GM12878 (cell line): Measurements from ENCODE around the gene HERPUD2. TPM values are rescaled to one million over a fixed set of nuclear protein-coding genes. Genes with fewer than 3 reads are reported as not detected.

Experiments
- ATF3 ChIP-seq: IDR thresholded peaks from 2 replicates; pipeline ENCODE4 v1.6.1; 2011; ENCODE audit warnings: low read depth, mild to moderate bottlenecking, low read length, moderate library complexity, borderline replicate concordance; ENCODE audit errors: extremely low read depth
- BMI1 ChIP-seq: fragments of 450-650 bp; IDR thresholded peaks from 2 replicates; pipeline ENCODE4 v1.6.1; 2016; ENCODE audit warnings: mild to moderate bottlenecking, moderate library complexity, borderline replicate concordance
- CBX5 ChIP-seq: sonication (generic); IDR thresholded peaks from 2 replicates; pipeline ENCODE4 v1.6.1; 2016; ENCODE audit warnings: low read depth, moderate library complexity, mild to moderate bottlenecking, inconsistent platforms
- EP300 ChIP-seq, 2 experiments: fragments of 150-350 bp in 1 of 2; IDR thresholded peaks; 2 replicates each; pipeline ENCODE4 v1.6.1; 2011 to 2012; ENCODE audit warnings: low read depth in 2 of 2, low read length in 2 of 2, borderline replicate concordance in 1 of 2, improper control_type of control experiment in 1 of 2, inconsistent platforms in 1 of 2; ENCODE audit not compliant: control insufficient read depth in 1 of 2
- HDGF ChIP-seq: fragments of 450-650 bp; IDR thresholded peaks from 2 replicates; pipeline ENCODE4 v1.6.1; 2016; ENCODE audit warnings: antibody characterized with exemption
- JUNB ChIP-seq: IDR thresholded peaks from 2 replicates; pipeline ENCODE4 v1.6.1; 2016; ENCODE audit warnings: antibody characterized with exemption, mild to moderate bottlenecking
- NR2C2 ChIP-seq: IDR thresholded peaks from 2 replicates; pipeline ENCODE4 v1.6.1; 2011; ENCODE audit warnings: borderline replicate concordance, low read depth; ENCODE audit not compliant: control insufficient read depth, insufficient read length
- NRF1 ChIP-seq: conservative IDR thresholded peaks from 2 replicates; pipeline ENCODE4 v1.6.1; 2011; ENCODE audit warnings: mild to moderate bottlenecking, low read depth, low read length, improper control_type of control experiment
- RB1 ChIP-seq: fragments of 450-650 bp; formaldehyde crosslinking; IDR thresholded peaks from 2 replicates; pipeline ENCODE4 v1.6.1; 2017; ENCODE audit warnings: mild to moderate bottlenecking, borderline replicate concordance
- SIX5 ChIP-seq: IDR thresholded peaks from 2 replicates; pipeline ENCODE4 v1.6.1; 2011; ENCODE audit warnings: mild to moderate bottlenecking, low read depth, low read length, moderate library complexity; ENCODE audit not compliant: severe bottlenecking
- SMAD1 ChIP-seq: fragments of 450-650 bp; IDR thresholded peaks from 2 replicates; pipeline ENCODE4 v1.6.1; 2018; ENCODE audit warnings: mild to moderate bottlenecking, low read depth; ENCODE audit not compliant: partially characterized antibody
- SREBF1 ChIP-seq: IDR thresholded peaks from 2 replicates; pipeline ENCODE4 v1.6.1; 2012; ENCODE audit warnings: mild to moderate bottlenecking, low read length
- TAF1 ChIP-seq: IDR thresholded peaks from 2 replicates; pipeline ENCODE4 v1.6.1; 2011; ENCODE audit warnings: mild to moderate bottlenecking, low read depth, low read length, borderline replicate concordance
- WRNIP1 ChIP-seq: IDR thresholded peaks from 2 replicates; pipeline ENCODE4 v1.6.1; 2011; ENCODE audit warnings: low read depth, low read length, improper control_type of control experiment, borderline replicate concordance
- ZSCAN29 ChIP-seq: fragments of 450-650 bp; IDR thresholded peaks from 2 replicates; pipeline ENCODE4 v1.6.1; 2017; ENCODE audit warnings: mild to moderate bottlenecking, moderate library complexity
- polyA plus RNA-seq, 11 experiments: library from polyadenylated mRNA; depleted of rRNA in 4 of 11; unstranded in 6 of 11; stranded (reverse) in 5 of 11; fragments of >200 nt; fragmentation: Nextera tagmentation in 4 of 11; fragmentation: Illumina TruSeq in 1 of 11; extraction: Ambion mirVana in 4 of 11; extraction: Trizol in 1 of 11; gene quantifications; 1 replicate in 1 of 11; 2 replicates in 10 of 11; pipeline versions ENCODE4 v1.2.1 to v1.2.3, GENCODE V29; 2011 to 2016; ENCODE audit warnings: inconsistent platforms in 2 of 11, missing spikeins in 2 of 11, low read depth in 1 of 11
- total RNA-seq, 4 experiments: library from RNA; depleted of rRNA in 3 of 4; stranded (reverse); fragments of >200 nt in 3 of 4; fragmentation: Illumina TruSeq in 1 of 4; extraction: Trizol in 1 of 4; gene quantifications; 2 replicates each; pipeline versions ENCODE4 v1.2.1 to v1.2.3, GENCODE V29; 2013 to 2021
- TF ChIP-seq, protein P1 (sequence below): fragments of 450-650 bp; IDR thresholded peaks from 2 replicates; pipeline ENCODE4 v1.6.1; 2016; ENCODE audit warnings: mild to moderate bottlenecking, moderate library complexity, borderline replicate concordance
- TF ChIP-seq, protein P2 (sequence below): fragments of 450-650 bp; formaldehyde crosslinking; IDR thresholded peaks from 2 replicates; pipeline ENCODE4 v1.4.0; 2020; ENCODE audit warnings: mild to moderate bottlenecking, moderate library complexity
- TF ChIP-seq, protein P3 (sequence below), 3 experiments: IDR thresholded peaks in 2 of 3; conservative IDR thresholded peaks in 1 of 3; 2 replicates each; pipeline ENCODE4 v1.5.1; 2011; ENCODE audit warnings: low read depth in 3 of 3, low read length in 3 of 3, mild to moderate bottlenecking in 3 of 3, control low read depth in 2 of 3, moderate library complexity in 2 of 3, inconsistent platforms in 1 of 3, mixed read lengths in 1 of 3; ENCODE audit not compliant: control insufficient read depth in 2 of 3, insufficient read depth in 1 of 3; ENCODE audit errors: extremely low read depth in 1 of 3
- TF ChIP-seq, protein P4 (sequence below): IDR thresholded peaks from 2 replicates; pipeline ENCODE4 v1.6.1; 2012; ENCODE audit warnings: low read depth, low read length, improper control_type of control experiment

Gene HERPUD2
- total and polyA plus RNA-seq, 10 of the 15 experiments (the other 5 are each of a cell fraction or from before 2014, with no cell fraction given) = 4.7 to 69.6 (median 13.9) TPM

GRCh38 chr7:35727571-35727970 is 32.6 kb upstream of the HERPUD2 start (continued):
- TF ChIP-seq, protein P1, sequence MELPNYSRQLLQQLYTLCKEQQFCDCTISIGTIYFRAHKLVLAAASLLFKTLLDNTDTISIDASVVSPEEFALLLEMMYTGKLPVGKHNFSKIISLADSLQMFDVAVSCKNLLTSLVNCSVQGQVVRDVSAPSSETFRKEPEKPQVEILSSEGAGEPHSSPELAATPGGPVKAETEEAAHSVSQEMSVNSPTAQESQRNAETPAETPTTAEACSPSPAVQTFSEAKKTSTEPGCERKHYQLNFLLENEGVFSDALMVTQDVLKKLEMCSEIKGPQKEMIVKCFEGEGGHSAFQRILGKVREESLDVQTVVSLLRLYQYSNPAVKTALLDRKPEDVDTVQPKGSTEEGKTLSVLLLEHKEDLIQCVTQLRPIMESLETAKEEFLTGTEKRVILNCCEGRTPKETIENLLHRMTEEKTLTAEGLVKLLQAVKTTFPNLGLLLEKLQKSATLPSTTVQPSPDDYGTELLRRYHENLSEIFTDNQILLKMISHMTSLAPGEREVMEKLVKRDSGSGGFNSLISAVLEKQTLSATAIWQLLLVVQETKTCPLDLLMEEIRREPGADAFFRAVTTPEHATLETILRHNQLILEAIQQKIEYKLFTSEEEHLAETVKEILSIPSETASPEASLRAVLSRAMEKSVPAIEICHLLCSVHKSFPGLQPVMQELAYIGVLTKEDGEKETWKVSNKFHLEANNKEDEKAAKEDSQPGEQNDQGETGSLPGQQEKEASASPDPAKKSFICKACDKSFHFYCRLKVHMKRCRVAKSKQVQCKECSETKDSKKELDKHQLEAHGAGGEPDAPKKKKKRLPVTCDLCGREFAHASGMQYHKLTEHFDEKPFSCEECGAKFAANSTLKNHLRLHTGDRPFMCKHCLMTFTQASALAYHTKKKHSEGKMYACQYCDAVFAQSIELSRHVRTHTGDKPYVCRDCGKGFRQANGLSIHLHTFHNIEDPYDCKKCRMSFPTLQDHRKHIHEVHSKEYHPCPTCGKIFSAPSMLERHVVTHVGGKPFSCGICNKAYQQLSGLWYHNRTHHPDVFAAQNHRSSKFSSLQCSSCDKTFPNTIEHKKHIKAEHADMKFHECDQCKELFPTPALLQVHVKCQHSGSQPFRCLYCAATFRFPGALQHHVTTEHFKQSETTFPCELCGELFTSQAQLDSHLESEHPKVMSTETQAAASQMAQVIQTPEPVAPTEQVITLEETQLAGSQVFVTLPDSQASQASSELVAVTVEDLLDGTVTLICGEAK = no peak
- TF ChIP-seq EP300 (IDR thresholded peaks at IDR 0.05; ENCODE audit: borderline replicate concordance in 1 of 2, control insufficient read depth in 1 of 2, low read depth in 2 of 2, low read length in 2 of 2) (peak in 1 of 2 experiments; percentile 48; a peak in 1 of 4 replicates), TAF1 (0 out of 2 replicates have a peak, but pooled peaks have one; percentile 5), CBX5 (no peak), ATF3 (no peak), BMI1 (no peak), RB1 (no peak), JUNB (peak; percentile 66), NRF1 (no peak), HDGF (0 out of 2 replicates have a peak, but pooled peaks have one; percentile 58), SIX5 (no peak), WRNIP1 (no peak), SMAD1 (peak; percentile 18), ZSCAN29 (no peak), NR2C2 (no peak), SREBF1 (no peak)
- TF ChIP-seq, protein P2, sequence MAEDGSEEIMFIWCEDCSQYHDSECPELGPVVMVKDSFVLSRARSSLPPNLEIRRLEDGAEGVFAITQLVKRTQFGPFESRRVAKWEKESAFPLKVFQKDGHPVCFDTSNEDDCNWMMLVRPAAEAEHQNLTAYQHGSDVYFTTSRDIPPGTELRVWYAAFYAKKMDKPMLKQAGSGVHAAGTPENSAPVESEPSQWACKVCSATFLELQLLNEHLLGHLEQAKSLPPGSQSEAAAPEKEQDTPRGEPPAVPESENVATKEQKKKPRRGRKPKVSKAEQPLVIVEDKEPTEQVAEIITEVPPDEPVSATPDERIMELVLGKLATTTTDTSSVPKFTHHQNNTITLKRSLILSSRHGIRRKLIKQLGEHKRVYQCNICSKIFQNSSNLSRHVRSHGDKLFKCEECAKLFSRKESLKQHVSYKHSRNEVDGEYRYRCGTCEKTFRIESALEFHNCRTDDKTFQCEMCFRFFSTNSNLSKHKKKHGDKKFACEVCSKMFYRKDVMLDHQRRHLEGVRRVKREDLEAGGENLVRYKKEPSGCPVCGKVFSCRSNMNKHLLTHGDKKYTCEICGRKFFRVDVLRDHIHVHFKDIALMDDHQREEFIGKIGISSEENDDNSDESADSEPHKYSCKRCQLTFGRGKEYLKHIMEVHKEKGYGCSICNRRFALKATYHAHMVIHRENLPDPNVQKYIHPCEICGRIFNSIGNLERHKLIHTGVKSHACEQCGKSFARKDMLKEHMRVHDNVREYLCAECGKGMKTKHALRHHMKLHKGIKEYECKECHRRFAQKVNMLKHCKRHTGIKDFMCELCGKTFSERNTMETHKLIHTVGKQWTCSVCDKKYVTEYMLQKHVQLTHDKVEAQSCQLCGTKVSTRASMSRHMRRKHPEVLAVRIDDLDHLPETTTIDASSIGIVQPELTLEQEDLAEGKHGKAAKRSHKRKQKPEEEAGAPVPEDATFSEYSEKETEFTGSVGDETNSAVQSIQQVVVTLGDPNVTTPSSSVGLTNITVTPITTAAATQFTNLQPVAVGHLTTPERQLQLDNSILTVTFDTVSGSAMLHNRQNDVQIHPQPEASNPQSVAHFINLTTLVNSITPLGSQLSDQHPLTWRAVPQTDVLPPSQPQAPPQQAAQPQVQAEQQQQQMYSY = no peak
- TF ChIP-seq, protein P3, sequence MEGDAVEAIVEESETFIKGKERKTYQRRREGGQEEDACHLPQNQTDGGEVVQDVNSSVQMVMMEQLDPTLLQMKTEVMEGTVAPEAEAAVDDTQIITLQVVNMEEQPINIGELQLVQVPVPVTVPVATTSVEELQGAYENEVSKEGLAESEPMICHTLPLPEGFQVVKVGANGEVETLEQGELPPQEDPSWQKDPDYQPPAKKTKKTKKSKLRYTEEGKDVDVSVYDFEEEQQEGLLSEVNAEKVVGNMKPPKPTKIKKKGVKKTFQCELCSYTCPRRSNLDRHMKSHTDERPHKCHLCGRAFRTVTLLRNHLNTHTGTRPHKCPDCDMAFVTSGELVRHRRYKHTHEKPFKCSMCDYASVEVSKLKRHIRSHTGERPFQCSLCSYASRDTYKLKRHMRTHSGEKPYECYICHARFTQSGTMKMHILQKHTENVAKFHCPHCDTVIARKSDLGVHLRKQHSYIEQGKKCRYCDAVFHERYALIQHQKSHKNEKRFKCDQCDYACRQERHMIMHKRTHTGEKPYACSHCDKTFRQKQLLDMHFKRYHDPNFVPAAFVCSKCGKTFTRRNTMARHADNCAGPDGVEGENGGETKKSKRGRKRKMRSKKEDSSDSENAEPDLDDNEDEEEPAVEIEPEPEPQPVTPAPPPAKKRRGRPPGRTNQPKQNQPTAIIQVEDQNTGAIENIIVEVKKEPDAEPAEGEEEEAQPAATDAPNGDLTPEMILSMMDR (IDR thresholded peaks at IDR 0.05 in 2 of 3, conservative IDR thresholded peaks at IDR 0.05 in 1 of 3; ENCODE audit: control insufficient read depth in 2 of 3, extremely low read depth in 1 of 3, insufficient read depth in 1 of 3, low read depth in 3 of 3, low read length in 3 of 3) = peak in 1 of 3 experiments; percentile 28; a peak in 1 of 6 replicates
- TF ChIP-seq, protein P4, sequence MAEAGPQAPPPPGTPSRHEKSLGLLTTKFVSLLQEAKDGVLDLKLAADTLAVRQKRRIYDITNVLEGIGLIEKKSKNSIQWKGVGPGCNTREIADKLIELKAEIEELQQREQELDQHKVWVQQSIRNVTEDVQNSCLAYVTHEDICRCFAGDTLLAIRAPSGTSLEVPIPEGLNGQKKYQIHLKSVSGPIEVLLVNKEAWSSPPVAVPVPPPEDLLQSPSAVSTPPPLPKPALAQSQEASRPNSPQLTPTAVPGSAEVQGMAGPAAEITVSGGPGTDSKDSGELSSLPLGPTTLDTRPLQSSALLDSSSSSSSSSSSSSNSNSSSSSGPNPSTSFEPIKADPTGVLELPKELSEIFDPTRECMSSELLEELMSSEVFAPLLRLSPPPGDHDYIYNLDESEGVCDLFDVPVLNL = no peak
